ENCODE measurements around the gene OR8S1. TPM values are rescaled to one million over a fixed set of nuclear protein-coding genes. Genes with fewer than 3 reads are reported as not detected.

Gene OR8S1
- total and polyA plus RNA-seq, 2 experiments from 2014 or later: not detected

GRCh38 chr12:48557919-48558318 is 32.5 kb downstream of the OR8S1 start:
- Histone ChIP-seq H3K9ac (no peak overlapping the region), H3K9me3 (ENCODE audit: low read depth) (no peaks in the 10 kb centered on the region), H4K20me1 (ENCODE audit: insufficient read depth) (no peaks in the 10 kb centered on the region), H3K27ac (no peak overlapping the region), H3K27me3 (replicated peaks; ENCODE audit: insufficient read depth) (peaks cover 5% of the 10 kb centered on the region; the same call in 1 of the 2 replicates), H3K4me2 (ENCODE audit: unreplicated experiment) (no peak overlapping the region), H3K4me3 (no peak overlapping the region), H2AFZ (no peak overlapping the region), H3F3A (ENCODE audit: insufficient read depth) (no peaks in the 10 kb centered on the region), H3K36me3 (ENCODE audit: low read depth) (no peaks in the 10 kb centered on the region), H3K79me2 (ENCODE audit: insufficient read depth) (no peaks in the 10 kb centered on the region), H3K9me2 (ENCODE audit: insufficient read depth) (no peaks in the 10 kb centered on the region), H3K4me1 (ENCODE audit: insufficient read depth) (no peaks in the 10 kb centered on the region)
- in situ Hi-C loops (cut with MboI): no loop called here
- no peak for DNase-seq
- WGBS, 2 experiments (ENCODE audit: low coverage in 1 of 2, low lambda C conversion rate in 2 of 2, missing lambda C conversion rate in 2 of 2): 38 to 42% methylated on average over 4 of the region's 4 CpGs
- TF ChIP-seq EZH2phosphoT487 (IDR thresholded peaks at IDR 0.05; ENCODE audit: insufficient read depth, low read depth): no peak
- TF ChIP-seq EZH2 (IDR thresholded peaks at IDR 0.05; ENCODE audit: insufficient read depth, poor library complexity, severe bottlenecking): no peak

- WGBS, 2 experiments (ENCODE audit: low coverage in 1 of 2, low lambda C conversion rate in 2 of 2, missing lambda C conversion rate in 2 of 2): 29 to 30% methylated on average over 4 of the region's 4 CpGs
- Histone ChIP-seq H3K79me2 (ENCODE audit: insufficient read depth) (no peaks in the 10 kb centered on the region), H3F3A (ENCODE audit: insufficient read depth) (no peaks in the 10 kb centered on the region), H3K9ac (no peak overlapping the region), H3K4me1 (ENCODE audit: insufficient read depth) (no peaks in the 10 kb centered on the region), H3K4me2 (ENCODE audit: unreplicated experiment) (no peak overlapping the region), H3K9me3 (ENCODE audit: low read depth) (no peaks in the 10 kb centered on the region), H2AFZ (no peak overlapping the region), H4K20me1 (ENCODE audit: insufficient read depth) (no peaks in the 10 kb centered on the region), H3K27me3 (replicated peaks; ENCODE audit: insufficient read depth) (no peaks in the 10 kb centered on the region; the same call in 1 of the 2 replicates), H3K9me2 (ENCODE audit: insufficient read depth) (no peaks in the 10 kb centered on the region), H3K27ac (no peak overlapping the region), H3K36me3 (ENCODE audit: low read depth) (no peaks in the 10 kb centered on the region), H3K4me3 (no peak overlapping the region)
- in situ Hi-C loops (cut with MboI): no loop called here
- DNase-seq: no peak
- no peak for TF ChIP-seq EZH2 (IDR thresholded peaks at IDR 0.05; ENCODE audit: insufficient read depth, poor library complexity, severe bottlenecking)
- no peak for TF ChIP-seq EZH2phosphoT487 (IDR thresholded peaks at IDR 0.05; ENCODE audit: insufficient read depth, low read depth)
Observed at GRCh38 chr12:48567731-48568130, 42.3 kb downstream of the OR8S1 start.

GRCh38 chr12:48569946-48570345 is 44.5 kb downstream of the OR8S1 start, which contains the start of gene LALBA:
Gene LALBA, minus strand, starts transcription at chr12:48570046. Its CDS starts 26 bp downstream, at chr12:48570020.
- Histone ChIP-seq H3K27me3 (replicated peaks; ENCODE audit: insufficient read depth) (no peaks in the 10 kb centered on the region; the same call in 1 of the 2 replicates), H3K36me3 (ENCODE audit: low read depth) (no peaks in the 10 kb centered on the region), H3K9me2 (ENCODE audit: insufficient read depth) (no peaks in the 10 kb centered on the region), H3K9me3 (ENCODE audit: low read depth) (no peaks in the 10 kb centered on the region), H3K4me2 (ENCODE audit: unreplicated experiment) (no peak within 1 kb of the TSS), H3K27ac (no peak within 1 kb of the TSS), H3K4me1 (ENCODE audit: insufficient read depth) (no peaks in the 10 kb centered on the region), H2AFZ (no peak within 1 kb of the TSS), H3K79me2 (ENCODE audit: insufficient read depth) (no peaks in the 10 kb centered on the region), H3K4me3 (no peak within 1 kb of the TSS), H3K9ac (no peak within 1 kb of the TSS), H3F3A (ENCODE audit: insufficient read depth) (no peaks in the 10 kb centered on the region), H4K20me1 (ENCODE audit: insufficient read depth) (no peaks in the 10 kb centered on the region)
- in situ Hi-C loops (cut with MboI): no loop called here
- no peak for TF ChIP-seq EZH2phosphoT487 (IDR thresholded peaks at IDR 0.05; ENCODE audit: insufficient read depth, low read depth)
- no peak for TF ChIP-seq EZH2 (IDR thresholded peaks at IDR 0.05; ENCODE audit: insufficient read depth, poor library complexity, severe bottlenecking)
- no peak for DNase-seq
- WGBS, 2 experiments (ENCODE audit: low coverage in 1 of 2, low lambda C conversion rate in 2 of 2, missing lambda C conversion rate in 2 of 2): 22 to 30% methylated on average over 1 of the region's 1 CpG

GRCh38 chr12:48572326-48572725 is 46.9 kb downstream of the OR8S1 start:
- in situ Hi-C loops (cut with MboI): no loop called here
- Histone ChIP-seq H3K27me3 (replicated peaks; ENCODE audit: insufficient read depth) (no peaks in the 10 kb centered on the region), H3K9me3 (ENCODE audit: low read depth) (no peaks in the 10 kb centered on the region), H3K36me3 (ENCODE audit: low read depth) (no peaks in the 10 kb centered on the region), H3K4me2 (ENCODE audit: unreplicated experiment) (no peak overlapping the region), H3K4me1 (ENCODE audit: insufficient read depth) (no peaks in the 10 kb centered on the region), H3K4me3 (no peak overlapping the region), H3K27ac (no peak overlapping the region), H3K79me2 (ENCODE audit: insufficient read depth) (no peaks in the 10 kb centered on the region), H4K20me1 (ENCODE audit: insufficient read depth) (no peaks in the 10 kb centered on the region), H3F3A (ENCODE audit: insufficient read depth) (no peaks in the 10 kb centered on the region), H3K9me2 (ENCODE audit: insufficient read depth) (no peaks in the 10 kb centered on the region), H2AFZ (no peak overlapping the region), H3K9ac (no peak overlapping the region)
- no peak for DNase-seq
- TF ChIP-seq EZH2phosphoT487 (IDR thresholded peaks at IDR 0.05; ENCODE audit: insufficient read depth, low read depth) (no peak), EZH2 (IDR thresholded peaks at IDR 0.05; ENCODE audit: insufficient read depth, poor library complexity, severe bottlenecking) (no peak)
- 26 to 30% methylated on average over 5 of the region's 5 CpGs for WGBS, 2 experiments (ENCODE audit: low coverage in 1 of 2, low lambda C conversion rate in 2 of 2, missing lambda C conversion rate in 2 of 2)

Other genes starting within 250 kb of the OR8S1 start
- 7.8 and 8.2 TPM in 2 replicates for gene ZNF641, start 174.7 kb upstream of the OR8S1 start, total RNA-seq (2014; rRNA removed; shearing (Covaris generic))
- 3.2 and 3.3 TPM in 2 replicates for gene ZNF641, start 174.7 kb upstream of the OR8S1 start, polyA plus RNA-seq (2016; fragmentation: Nextera tagmentation; extraction: Ambion mirVana)
- not detected in 2 replicates for gene ANP32D, start 53.1 kb upstream of the OR8S1 start, total RNA-seq (2014; rRNA removed; shearing (Covaris generic))
- gene ANP32D, start 53.1 kb upstream of the OR8S1 start, polyA plus RNA-seq (2016; fragmentation: Nextera tagmentation; extraction: Ambion mirVana): not detected in 2 replicates
- not detected in 2 replicates for gene C12orf54, start 43.1 kb upstream of the OR8S1 start, total RNA-seq (2014; rRNA removed; shearing (Covaris generic))
- gene C12orf54, start 43.1 kb upstream of the OR8S1 start, polyA plus RNA-seq (2016; fragmentation: Nextera tagmentation; extraction: Ambion mirVana): not detected in 2 replicates
- not detected in 2 replicates for gene LALBA, start 44.4 kb downstream of the OR8S1 start, total RNA-seq (2014; rRNA removed; shearing (Covaris generic))
- not detected in 2 replicates for gene LALBA, start 44.4 kb downstream of the OR8S1 start, polyA plus RNA-seq (2016; fragmentation: Nextera tagmentation; extraction: Ambion mirVana)
- gene KANSL2, start 156.6 kb downstream of the OR8S1 start, total RNA-seq (2014; rRNA removed; shearing (Covaris generic)): 25.7 and 44.4 TPM in 2 replicates
- 28.6 and 30.0 TPM in 2 replicates for gene KANSL2, start 156.6 kb downstream of the OR8S1 start, polyA plus RNA-seq (2016; fragmentation: Nextera tagmentation; extraction: Ambion mirVana)
- 19.3 and 71.6 TPM in 2 replicates for gene CCNT1, start 191.1 kb downstream of the OR8S1 start, total RNA-seq (2014; rRNA removed; shearing (Covaris generic))
- 5.5 and 6.7 TPM in 2 replicates for gene CCNT1, start 191.1 kb downstream of the OR8S1 start, polyA plus RNA-seq (2016; fragmentation: Nextera tagmentation; extraction: Ambion mirVana)